Measurements from ENCODE around the gene THSD7B. TPM values are rescaled to one million over a fixed set of nuclear protein-coding genes. Genes with fewer than 3 reads are reported as not detected.

THSD7B gene
- total RNA-seq, 1 donor from 2014 or later: 1.2 TPM

DNA sequence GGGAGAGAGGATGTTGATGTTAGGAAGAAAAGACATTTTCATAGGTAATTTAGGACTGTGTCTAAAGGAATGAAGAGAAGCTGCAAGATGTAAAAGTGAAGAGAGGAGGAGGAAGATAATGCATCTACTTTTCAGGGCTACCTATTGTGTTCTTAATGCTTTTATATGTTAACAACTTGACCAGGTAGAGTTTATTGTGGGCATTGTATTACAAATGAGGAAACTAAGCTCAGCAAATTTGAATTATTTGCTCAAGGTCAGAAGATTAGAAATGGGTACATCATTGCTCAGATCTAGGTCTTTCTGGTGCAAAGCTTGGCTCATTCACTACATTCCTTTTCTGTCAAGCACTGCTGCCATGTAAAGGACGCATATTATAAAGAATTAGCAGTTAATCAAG, 441.7 kb downstream of the THSD7B start:
- Histone ChIP-seq H3F3A (ENCODE audit: low read depth) (no peaks in the 10 kb centered on the region), H3K9me3 (ENCODE audit: low read depth) (no peaks in the 10 kb centered on the region), H3K4me1 (no peaks in the 10 kb centered on the region), H3K79me2 (ENCODE audit: low read depth) (no peaks in the 10 kb centered on the region), H3K27me3 (no peaks in the 10 kb centered on the region), H3K36me3 (no peaks in the 10 kb centered on the region), H3K9ac (no peak overlapping the region), H3K4me2 (no peak overlapping the region), H4K20me1 (ENCODE audit: low read depth) (no peaks in the 10 kb centered on the region), H3K4me3 (no peak overlapping the region), H3K27ac (no peak overlapping the region), H2AFZ (replicated peaks) (no peak overlapping the region)
- Mint-ChIP-seq H3K27ac (no peak overlapping the region), H3K9me3 (no peaks in the 10 kb centered on the region), H3K36me3 (no peaks in the 10 kb centered on the region), H3K27me3 (ENCODE audit: insufficient read depth, low read depth) (no peaks in the 10 kb centered on the region), H3K4me3 (no peak overlapping the region), H3K4me1 (peaks cover 2% of the 10 kb centered on the region)
- no peak for DNase-seq (ENCODE audit: low spot score)
- no peak for TF ChIP-seq EZH2phosphoT487 (IDR thresholded peaks at IDR 0.05)
- TF ChIP-seq, protein P1, sequence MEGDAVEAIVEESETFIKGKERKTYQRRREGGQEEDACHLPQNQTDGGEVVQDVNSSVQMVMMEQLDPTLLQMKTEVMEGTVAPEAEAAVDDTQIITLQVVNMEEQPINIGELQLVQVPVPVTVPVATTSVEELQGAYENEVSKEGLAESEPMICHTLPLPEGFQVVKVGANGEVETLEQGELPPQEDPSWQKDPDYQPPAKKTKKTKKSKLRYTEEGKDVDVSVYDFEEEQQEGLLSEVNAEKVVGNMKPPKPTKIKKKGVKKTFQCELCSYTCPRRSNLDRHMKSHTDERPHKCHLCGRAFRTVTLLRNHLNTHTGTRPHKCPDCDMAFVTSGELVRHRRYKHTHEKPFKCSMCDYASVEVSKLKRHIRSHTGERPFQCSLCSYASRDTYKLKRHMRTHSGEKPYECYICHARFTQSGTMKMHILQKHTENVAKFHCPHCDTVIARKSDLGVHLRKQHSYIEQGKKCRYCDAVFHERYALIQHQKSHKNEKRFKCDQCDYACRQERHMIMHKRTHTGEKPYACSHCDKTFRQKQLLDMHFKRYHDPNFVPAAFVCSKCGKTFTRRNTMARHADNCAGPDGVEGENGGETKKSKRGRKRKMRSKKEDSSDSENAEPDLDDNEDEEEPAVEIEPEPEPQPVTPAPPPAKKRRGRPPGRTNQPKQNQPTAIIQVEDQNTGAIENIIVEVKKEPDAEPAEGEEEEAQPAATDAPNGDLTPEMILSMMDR (IDR thresholded peaks at IDR 0.05): no peak
- no peak for TF ChIP-seq EZH2 (IDR thresholded peaks at IDR 0.05)

DNA sequence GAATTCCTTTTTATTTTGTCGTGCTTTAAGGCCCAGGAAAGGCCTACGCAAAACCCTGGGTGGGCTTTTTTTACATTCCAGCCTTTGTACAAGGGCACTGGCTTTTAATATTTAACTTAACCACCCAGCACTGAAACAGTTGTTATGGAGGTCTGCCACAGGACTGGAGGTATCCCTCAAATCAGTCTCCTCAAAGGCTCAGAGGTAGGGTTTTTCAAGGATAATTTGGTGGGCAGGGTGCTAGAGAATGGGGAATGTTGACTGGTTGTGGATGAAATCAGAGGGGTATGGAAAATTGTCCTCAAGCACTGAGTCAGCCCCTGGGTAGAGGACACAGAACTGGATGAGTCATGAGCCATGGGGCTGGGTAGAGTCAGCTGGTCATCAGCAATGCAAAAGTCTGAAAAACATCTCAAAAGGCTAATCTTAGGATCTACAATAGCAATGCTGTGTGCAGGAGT, 443.1 kb downstream of the THSD7B start:
- no peaks in the 10 kb centered on the region for H4K20me1 ChIP-seq (ENCODE audit: low read depth)
- no peaks in the 10 kb centered on the region for H3F3A ChIP-seq (ENCODE audit: low read depth)
- Mint-ChIP-seq H3K4me3 (no peak overlapping the region), H3K36me3 (no peaks in the 10 kb centered on the region), H3K4me1 (peaks cover 2% of the 10 kb centered on the region), H3K9me3 (no peaks in the 10 kb centered on the region), H3K27ac (no peak overlapping the region), H3K27me3 (ENCODE audit: insufficient read depth, low read depth) (no peaks in the 10 kb centered on the region)
- no peak for TF ChIP-seq EZH2 (IDR thresholded peaks at IDR 0.05)
- TF ChIP-seq, protein P1 (IDR thresholded peaks at IDR 0.05): no peak
- no peak for TF ChIP-seq EZH2phosphoT487 (IDR thresholded peaks at IDR 0.05)
- no peak overlapping the region for H3K9ac ChIP-seq
- H3K27me3 ChIP-seq: no peaks in the 10 kb centered on the region
- H3K4me2 ChIP-seq: no peak overlapping the region
- H3K4me3 ChIP-seq: no peak overlapping the region
- DNase-seq (ENCODE audit: low spot score): no peak
- H3K79me2 ChIP-seq (ENCODE audit: low read depth): no peaks in the 10 kb centered on the region
- no peaks in the 10 kb centered on the region for H3K9me3 ChIP-seq (ENCODE audit: low read depth)
- H3K4me1 ChIP-seq: no peaks in the 10 kb centered on the region
- H2AFZ ChIP-seq (replicated peaks): no peak overlapping the region
- no peak overlapping the region for H3K27ac ChIP-seq
- no peaks in the 10 kb centered on the region for H3K36me3 ChIP-seq

DNA sequence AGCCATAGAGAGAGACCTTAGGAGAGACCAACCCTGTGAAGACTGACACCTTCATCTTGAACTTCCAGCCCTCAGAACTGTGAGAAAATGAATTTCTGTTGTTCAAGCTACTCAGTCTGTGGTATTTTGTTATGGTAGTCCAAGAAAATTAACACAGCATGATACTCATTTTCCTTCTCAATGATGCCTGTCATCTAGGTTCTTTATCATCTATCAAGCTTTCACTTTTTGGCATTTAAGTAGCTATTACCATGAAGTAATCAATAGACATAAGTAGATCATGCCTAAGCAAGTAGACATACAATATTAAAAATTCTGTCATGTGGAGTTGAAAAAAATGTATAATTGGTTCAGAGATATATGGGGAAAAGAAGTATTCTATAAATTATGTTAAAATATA, 444.7 kb downstream of the THSD7B start:
- no peak overlapping the region for H3K27ac ChIP-seq
- no peaks in the 10 kb centered on the region for H3K36me3 ChIP-seq
- Mint-ChIP-seq H3K9me3 (no peaks in the 10 kb centered on the region), H3K27me3 (ENCODE audit: insufficient read depth, low read depth) (no peaks in the 10 kb centered on the region), H3K4me3 (no peak overlapping the region), H3K27ac (no peak overlapping the region), H3K36me3 (no peaks in the 10 kb centered on the region), H3K4me1 (peaks cover 2% of the 10 kb centered on the region)
- no peaks in the 10 kb centered on the region for H3K79me2 ChIP-seq (ENCODE audit: low read depth)
- no peak overlapping the region for H3K9ac ChIP-seq
- no peak overlapping the region for H2AFZ ChIP-seq (replicated peaks)
- H3K4me2 ChIP-seq: no peak overlapping the region
- no peaks in the 10 kb centered on the region for H3K4me1 ChIP-seq
- no peaks in the 10 kb centered on the region for H3K27me3 ChIP-seq
- H4K20me1 ChIP-seq (ENCODE audit: low read depth): no peaks in the 10 kb centered on the region
- H3F3A ChIP-seq (ENCODE audit: low read depth): no peaks in the 10 kb centered on the region
- DNase-seq (ENCODE audit: low spot score): no peak
- H3K4me3 ChIP-seq: no peak overlapping the region
- TF ChIP-seq EZH2 (IDR thresholded peaks at IDR 0.05) (no peak), EZH2phosphoT487 (IDR thresholded peaks at IDR 0.05) (no peak)
- TF ChIP-seq, protein P1 (IDR thresholded peaks at IDR 0.05): no peak
- no peaks in the 10 kb centered on the region for H3K9me3 ChIP-seq (ENCODE audit: low read depth)

Measured in neural progenitor cell (in vitro differentiated cells).